ENCODE data around the gene CLEC14A. TPM values are rescaled to one million over a fixed set of nuclear protein-coding genes. Genes with fewer than 3 reads are reported as not detected.

The CLEC14A gene
- total and polyA plus RNA-seq, 10 donors = 4.1 to 33.6 (median 21.1) TPM

DNA sequence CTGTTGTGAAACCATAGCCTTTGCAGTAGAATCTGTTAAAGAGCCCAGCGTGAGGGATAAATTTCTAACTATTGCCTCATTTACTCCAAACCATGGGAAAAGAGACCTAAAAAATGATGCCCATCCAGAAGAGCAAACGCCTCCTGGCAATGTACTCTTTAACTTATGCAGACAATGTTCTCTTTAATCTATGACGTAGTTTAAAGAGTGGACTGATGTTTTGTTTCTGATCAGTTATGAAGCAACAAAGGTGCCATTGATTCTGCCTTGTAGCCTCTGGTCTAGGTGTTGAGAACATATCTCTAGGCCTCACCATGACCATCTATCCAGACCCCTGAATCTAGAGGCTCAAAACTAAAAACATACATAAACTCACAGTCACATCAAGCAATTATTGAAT lies 34.8 kb downstream of the CLEC14A start:
- no peaks in the 10 kb centered on the region for H3K4me1 ChIP-seq
- intact Hi-C loops (cut with DNase I; ENCODE audit: low total_unique reads) = no loop called here
- no peak for DNase-seq
- WGBS, 5 donors = 90 to 95% (median 91%) methylated on average over 3 of the region's 3 CpGs
- no peaks in the 10 kb centered on the region for H3K9me3 ChIP-seq
- H3K27ac ChIP-seq = no peak overlapping the region
- no peaks in the 10 kb centered on the region for H3K27me3 ChIP-seq (replicated peaks in 1 of 7)
- TF ChIP-seq, protein P1, sequence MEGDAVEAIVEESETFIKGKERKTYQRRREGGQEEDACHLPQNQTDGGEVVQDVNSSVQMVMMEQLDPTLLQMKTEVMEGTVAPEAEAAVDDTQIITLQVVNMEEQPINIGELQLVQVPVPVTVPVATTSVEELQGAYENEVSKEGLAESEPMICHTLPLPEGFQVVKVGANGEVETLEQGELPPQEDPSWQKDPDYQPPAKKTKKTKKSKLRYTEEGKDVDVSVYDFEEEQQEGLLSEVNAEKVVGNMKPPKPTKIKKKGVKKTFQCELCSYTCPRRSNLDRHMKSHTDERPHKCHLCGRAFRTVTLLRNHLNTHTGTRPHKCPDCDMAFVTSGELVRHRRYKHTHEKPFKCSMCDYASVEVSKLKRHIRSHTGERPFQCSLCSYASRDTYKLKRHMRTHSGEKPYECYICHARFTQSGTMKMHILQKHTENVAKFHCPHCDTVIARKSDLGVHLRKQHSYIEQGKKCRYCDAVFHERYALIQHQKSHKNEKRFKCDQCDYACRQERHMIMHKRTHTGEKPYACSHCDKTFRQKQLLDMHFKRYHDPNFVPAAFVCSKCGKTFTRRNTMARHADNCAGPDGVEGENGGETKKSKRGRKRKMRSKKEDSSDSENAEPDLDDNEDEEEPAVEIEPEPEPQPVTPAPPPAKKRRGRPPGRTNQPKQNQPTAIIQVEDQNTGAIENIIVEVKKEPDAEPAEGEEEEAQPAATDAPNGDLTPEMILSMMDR (IDR thresholded peaks at IDR 0.05 in 8 of 11, conservative IDR thresholded peaks at IDR 0.05 in 3 of 11) = no peak
- TF ChIP-seq POLR2A (IDR thresholded peaks at IDR 0.05) (no peak), POLR2AphosphoS5 (IDR thresholded peaks at IDR 0.05) (no peak)
- no peaks in the 10 kb centered on the region for H3K36me3 ChIP-seq
- H3K4me3 ChIP-seq = no peak overlapping the region

DNA sequence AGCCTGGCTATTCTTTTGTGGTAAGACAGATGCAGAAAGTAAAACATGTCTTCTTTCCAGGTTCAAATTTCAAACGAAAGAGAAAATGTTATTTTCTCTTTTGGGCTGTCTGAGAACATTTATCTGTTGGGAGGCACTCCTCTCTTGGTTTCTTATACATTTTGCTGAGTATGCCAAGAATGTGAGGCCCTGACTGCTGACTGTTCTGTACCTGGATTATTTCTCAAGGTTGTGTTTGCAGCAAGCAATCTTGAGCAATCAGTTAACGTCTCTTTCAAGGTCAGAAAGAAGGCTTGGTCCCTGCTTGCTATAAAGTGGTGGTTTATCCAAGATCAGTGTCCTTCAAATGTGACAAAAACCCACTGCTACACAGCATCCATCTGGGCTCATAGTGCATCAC lies 38.3 kb downstream of the CLEC14A start:
- Histone ChIP-seq H3K27me3 (replicated peaks in 1 of 7) (peaks cover 0 to 11% (median 0%) of the 10 kb centered on the region in 7 donors), H3K4me3 (no peak overlapping the region), H3K27ac (no peak overlapping the region), H3K9me3 (no peaks in the 10 kb centered on the region), H3K4me1 (no peaks in the 10 kb centered on the region), H3K36me3 (no peaks in the 10 kb centered on the region)
- intact Hi-C loops (cut with DNase I; ENCODE audit: low total_unique reads) = no loop called here
- 47 to 75% (median 59%) methylated on average over 2 of the region's 2 CpGs for WGBS, 5 donors
- TF ChIP-seq, protein P1 (IDR thresholded peaks at IDR 0.05 in 8 of 11, conservative IDR thresholded peaks at IDR 0.05 in 3 of 11) = no peak
- TF ChIP-seq POLR2AphosphoS5 (IDR thresholded peaks at IDR 0.05) = no peak
- no peak for TF ChIP-seq POLR2A (IDR thresholded peaks at IDR 0.05)
- no peak for DNase-seq

- no peak for TF ChIP-seq POLR2AphosphoS5 (IDR thresholded peaks at IDR 0.05)
- TF ChIP-seq, protein P1 (IDR thresholded peaks at IDR 0.05 in 8 of 11, conservative IDR thresholded peaks at IDR 0.05 in 3 of 11) = no peak
- no peak for TF ChIP-seq POLR2A (IDR thresholded peaks at IDR 0.05)
- Histone ChIP-seq H3K4me1 (peaks cover 0 to 39% (median 19%) of the 10 kb centered on the region in 6 donors), H3K27me3 (replicated peaks in 1 of 7) (peaks cover 0 to 57% (median 38%) of the 10 kb centered on the region in 7 donors), H3K36me3 (no peaks in the 10 kb centered on the region), H3K4me3 (no peak overlapping the region), H3K27ac (no peak overlapping the region), H3K9me3 (no peaks in the 10 kb centered on the region)
- DNase-seq = no peak
- intact Hi-C loops (cut with DNase I; ENCODE audit: low total_unique reads) = no loop called here
- WGBS, 5 donors = 84 to 94% (median 88%) methylated on average over 2 of the region's 2 CpGs
These were observed 42.9 kb downstream of the CLEC14A start for GRCh38 chr14:38213001-38213400.

- H3K9me3 ChIP-seq = no peaks in the 10 kb centered on the region
- TF ChIP-seq POLR2A (IDR thresholded peaks at IDR 0.05) = no peak
- TF ChIP-seq, protein P1 (IDR thresholded peaks at IDR 0.05 in 8 of 11, conservative IDR thresholded peaks at IDR 0.05 in 3 of 11) = no peak
- TF ChIP-seq POLR2AphosphoS5 (IDR thresholded peaks at IDR 0.05) = no peak
- no peak overlapping the region for H3K27ac ChIP-seq
- intact Hi-C loops (cut with DNase I; ENCODE audit: low total_unique reads) = no loop called here
- peaks cover 0 to 64% (median 40%) of the 10 kb centered on the region in 7 donors for H3K27me3 ChIP-seq (replicated peaks in 1 of 7)
- H3K4me3 ChIP-seq = no peak overlapping the region
- DNase-seq = no peak
- H3K36me3 ChIP-seq = no peaks in the 10 kb centered on the region
- peaks cover 0 to 44% (median 22%) of the 10 kb centered on the region in 6 donors for H3K4me1 ChIP-seq
These were observed 43.8 kb downstream of the CLEC14A start for GRCh38 chr14:38212111-38212510.
